ENCODE results near the gene PKM. TPM values are rescaled to one million over a fixed set of nuclear protein-coding genes. Genes with fewer than 3 reads are reported as not detected.

PKM gene
- polyA plus RNA-seq, 1 donor: 696 TPM

DNA sequence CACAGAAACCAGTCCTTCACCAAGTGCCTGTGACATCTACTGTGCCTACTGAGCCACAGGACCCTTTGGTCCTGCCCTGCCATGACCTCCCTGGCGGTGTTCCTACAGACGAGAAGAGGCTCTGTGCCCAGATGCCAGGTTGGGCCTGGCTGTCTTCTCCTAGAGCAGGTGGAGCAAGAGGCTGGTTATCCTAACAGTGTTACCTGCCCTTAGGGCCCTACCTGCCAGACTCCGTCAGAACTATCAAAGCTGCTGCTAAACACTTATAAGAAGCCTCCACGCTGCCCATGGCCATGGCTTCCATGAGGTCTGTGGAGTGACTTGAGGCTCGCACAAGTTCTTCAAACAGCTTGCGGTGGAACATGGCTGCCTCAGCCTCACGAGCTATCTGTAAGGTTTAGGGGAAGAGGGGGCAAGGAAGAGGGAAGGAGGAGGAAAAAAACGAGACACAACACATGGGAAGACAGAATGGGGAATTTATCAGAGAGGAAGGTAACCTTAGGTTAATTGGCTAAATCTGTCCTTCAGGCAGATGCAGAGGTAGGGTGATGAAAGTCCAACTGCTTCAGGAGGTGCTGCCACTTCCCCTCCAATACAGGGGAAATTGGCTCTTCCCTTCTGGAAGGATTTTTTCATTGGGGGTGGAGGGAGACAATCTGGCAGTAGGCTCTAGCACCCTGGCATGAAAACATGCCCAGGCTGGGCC, 28.0 kb downstream of the PKM start:
- no peak for DNase-seq

DNA sequence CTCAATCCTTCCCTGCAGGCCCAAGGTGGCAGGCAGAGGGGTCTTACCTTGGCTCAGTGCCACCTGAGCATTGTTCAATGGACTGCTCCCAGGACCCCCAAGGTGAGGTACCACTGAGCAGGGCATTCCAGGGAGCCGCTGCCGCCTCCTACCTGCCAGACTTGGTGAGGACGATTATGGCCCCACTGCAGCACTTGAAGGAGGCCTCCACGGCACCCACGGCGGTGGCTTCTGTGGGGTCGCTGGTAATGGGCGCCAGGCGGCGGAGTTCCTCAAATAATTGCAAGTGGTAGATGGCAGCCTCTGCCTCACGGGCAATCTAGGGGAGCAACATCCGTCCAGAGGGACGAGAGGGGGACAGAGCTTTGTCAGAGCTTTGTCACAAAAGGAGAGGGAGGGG, 28.7 kb downstream of the PKM start:
- DNase-seq: no peak

DNA sequence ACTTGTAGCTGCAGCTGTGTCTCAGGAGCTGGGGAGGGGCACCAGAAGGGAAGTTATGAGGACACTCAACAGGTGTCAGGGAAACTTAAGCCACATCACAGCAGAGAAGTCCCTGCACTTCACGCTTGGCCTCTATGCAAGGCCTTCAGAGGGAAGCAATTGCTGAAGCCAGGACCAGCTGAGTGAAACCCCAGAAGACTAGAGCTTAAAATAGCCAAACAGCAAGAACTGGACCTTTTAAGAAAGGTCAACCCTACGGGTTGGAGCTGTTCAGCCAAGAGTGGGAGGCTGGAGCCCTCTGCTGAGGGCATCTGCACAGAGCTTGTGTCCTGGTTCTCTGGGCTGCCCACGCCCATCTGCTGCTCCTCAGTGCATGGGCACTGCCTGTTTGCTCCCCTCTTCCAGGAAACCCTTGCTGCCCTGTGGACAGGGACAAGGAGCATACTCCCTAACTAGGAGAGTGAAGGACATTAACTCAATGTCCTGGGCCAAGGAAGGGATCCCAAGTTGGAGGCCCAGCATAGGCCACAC, 29.5 kb downstream of the PKM start:
- no peak for DNase-seq

DNA sequence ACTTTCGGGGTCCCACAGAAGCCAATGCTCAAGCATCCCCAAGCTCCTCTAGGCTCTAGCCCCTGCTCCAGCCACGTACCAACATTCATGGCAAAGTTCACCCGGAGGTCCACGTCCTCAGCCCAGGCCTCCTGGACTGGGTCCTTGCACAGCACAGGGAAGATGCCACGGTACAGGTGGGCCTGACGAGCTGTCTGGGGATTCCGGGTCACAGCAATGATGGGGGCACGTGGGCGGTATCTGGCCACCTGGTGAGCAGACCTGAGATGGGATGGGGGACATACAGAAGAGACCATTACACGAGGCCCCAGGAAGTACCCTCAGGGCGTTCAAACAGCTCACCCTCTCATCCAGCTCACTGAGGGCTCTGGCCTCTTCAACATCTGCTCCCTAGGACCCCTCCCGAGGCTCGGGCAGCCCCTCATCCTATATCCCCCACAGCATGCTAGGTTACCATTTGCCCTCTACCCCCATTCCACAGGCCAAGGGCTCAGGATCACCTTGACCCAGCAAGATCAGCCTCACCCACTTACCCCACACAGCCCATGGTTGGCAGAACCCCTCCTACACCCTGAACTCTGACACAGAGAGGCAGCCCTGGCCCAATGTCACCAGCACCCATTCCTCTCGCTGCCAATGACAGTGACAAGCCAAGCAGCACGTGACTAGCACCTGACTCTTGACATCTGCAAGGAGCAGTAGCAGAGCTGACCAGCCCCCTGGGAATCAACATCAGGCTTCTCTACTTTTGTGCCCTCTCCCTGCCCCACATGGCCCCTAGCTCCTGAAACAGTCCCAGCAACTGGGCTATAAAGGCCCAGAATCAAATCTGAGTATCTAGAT, 30.4 kb downstream of the PKM start:
- no peak for DNase-seq

DNA sequence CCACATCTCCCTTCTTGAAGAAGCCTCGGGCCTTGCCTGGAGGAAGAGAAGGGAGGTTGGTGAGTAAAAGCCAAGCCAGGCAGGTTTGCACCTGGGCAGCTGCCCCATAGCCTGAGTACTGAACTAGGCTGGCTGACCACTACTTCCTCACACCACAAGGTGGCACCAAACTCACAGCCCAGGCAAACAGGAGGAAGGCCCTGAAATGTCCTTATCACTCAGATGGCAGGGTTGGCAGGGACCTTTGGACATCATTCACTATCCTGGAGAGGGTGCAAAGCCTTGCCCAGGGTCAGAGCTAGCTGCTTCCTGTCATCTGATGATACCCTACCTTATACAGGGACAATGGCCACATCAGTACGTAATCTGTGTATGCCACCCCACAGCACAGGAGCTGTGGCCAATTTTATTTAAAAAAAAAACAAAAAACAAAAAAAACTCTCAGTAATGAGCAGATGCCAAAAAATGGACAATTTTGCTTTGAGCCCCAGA, 31.2 kb downstream of the PKM start:
- DNase-seq: peak; percentile 68

- no peak for DNase-seq
Measured at GRCh38 chr15:72199205-72199515, 31.8 kb downstream of the PKM start.

GRCh38 chr15:72198356-72199204, 32.4 kb downstream of the PKM start:
- no peak for DNase-seq

GRCh38 chr15:72197460-72198355, 33.3 kb downstream of the PKM start, which contains the start of gene GRAMD2A:
Gene GRAMD2A (minus strand): TSS chr15:72197787.
- DNase-seq: peak; percentile 34

GRCh38 chr15:72197041-72197459, 33.9 kb downstream of the PKM start:
- no peak for DNase-seq

DNA sequence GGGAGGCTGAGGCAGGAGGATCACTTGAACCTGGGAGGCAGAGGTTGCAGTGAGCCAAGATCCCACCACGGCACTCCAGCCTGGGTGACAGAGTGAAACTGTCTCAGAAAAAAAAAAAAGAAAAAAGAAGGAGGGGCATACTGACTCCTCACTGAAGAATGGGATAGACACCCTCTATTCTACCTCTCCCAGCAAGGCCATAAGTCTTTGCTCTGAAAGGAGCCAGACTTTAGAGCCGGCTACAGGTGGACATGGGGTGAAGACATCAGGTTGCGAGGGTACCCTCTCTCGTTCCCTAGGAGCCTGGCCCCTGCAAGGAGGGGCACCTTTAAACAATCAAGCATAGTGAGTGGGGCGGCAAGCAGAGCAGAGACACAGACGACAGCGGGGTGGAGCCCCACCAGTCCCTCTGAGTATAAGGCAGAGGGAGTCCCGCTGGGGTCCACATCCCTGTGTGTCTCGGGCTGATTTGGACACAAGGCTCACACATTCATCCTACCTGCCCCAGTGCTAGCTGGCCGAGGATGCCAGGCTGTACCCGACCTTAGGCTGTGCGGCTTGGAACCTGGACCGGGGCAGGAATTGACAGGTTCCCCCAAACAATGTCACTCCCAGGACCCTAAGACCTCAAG, 34.5 kb downstream of the PKM start:
- DNase-seq: no peak

DNA sequence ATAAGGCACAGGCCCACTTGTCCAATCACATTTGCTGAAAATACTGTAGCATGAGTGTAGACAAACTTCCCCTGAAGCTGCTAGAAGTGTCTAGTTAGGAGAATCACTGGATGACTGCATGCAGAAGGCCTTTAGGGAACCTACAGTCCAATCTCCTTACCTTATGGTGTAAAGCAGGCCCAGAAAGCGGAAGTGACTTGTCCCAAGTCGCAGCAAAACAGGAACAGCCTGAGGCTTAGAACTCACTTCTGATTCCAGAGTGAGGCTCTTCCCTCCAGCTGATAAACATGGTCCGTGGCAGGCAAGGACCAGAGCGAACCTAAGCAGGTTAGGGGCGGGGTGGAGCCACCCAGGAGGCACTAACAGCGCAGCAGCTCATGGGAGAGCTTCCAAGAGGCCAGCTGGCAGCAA, 35.9 kb downstream of the PKM start:
- DNase-seq: no peak

DNA sequence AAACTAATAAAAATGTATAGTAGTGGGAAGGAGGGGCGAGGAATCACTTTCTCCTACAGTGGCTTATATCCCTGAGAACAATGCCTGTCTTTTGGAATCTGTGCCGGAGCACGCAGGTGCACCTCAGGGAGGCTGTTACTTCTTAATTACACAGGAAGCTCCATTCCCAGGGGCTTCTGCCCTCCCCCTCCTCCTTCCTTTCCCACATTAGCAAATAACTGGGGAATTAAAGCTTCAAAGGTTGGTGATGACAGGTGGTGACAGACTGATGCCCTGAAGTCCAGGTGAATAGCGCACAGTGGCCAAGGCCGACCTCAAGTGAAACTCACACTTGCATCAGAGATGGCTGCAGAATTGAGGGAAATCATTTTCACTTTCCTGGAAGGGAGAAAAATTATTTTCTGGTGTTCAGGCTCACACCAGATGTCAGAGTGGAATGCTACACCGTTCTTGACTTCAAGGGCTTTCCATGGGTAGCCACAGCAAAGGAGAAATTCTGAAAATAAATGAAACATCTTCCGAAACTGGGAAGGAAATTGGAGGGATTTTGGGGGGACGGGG, 37.1 kb downstream of the PKM start:
- DNase-seq: no peak

DNA sequence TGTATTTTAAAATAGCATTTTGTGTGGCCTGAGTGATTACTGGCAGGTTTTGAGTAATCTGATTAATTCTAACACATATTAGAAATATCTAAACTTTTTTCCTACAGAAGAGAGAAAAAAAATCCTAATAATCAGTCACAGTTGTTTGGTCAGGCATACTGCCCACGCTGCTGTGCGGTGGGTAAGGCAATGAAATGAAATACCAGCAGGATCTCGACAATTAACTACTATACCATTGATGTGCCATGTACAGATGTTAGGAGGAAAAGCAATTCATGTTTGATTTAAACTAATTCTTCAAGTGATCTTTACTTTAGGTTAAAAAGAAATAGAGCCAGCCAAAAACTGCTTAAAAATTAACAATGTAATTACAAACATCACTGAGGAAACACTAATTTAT, 38.6 kb downstream of the PKM start:
- DNase-seq: no peak

DNA sequence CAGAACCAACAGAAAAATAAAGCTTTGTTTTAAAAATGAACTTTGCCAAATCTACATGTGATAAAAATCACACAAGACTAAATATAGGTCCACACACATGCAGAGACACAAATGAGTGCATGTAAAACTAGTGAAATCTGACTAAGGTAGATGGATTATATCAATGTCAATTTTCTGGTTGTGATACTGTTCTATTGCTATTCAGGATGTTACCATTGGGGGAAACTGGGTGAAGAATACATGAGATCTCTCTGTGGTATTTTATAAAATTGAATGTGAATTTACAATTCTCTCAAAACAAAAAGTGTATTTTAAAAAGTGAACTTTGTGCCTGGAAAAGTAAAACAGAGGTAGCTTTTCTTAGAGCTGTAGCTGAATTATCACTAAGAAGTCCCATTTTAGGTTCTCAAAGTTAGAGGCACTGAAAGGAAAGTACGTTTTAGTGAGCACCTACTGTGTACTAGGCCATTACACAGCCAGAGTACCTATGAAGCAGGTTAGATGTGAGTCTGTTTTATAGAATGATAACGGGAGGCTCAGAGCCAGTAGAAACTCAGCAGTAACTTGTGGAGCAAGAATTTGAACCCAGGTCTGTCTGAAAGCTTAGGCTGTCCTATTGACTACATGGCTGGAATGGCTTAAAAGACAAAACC, 41.6 kb downstream of the PKM start:
- DNase-seq: no peak

- DNase-seq: no peak
Measured at GRCh38 chr15:72184165-72184811, 46.7 kb downstream of the PKM start.

- DNase-seq: no peak
Measured at GRCh38 chr15:72183781-72184164, 47.2 kb downstream of the PKM start.

DNA sequence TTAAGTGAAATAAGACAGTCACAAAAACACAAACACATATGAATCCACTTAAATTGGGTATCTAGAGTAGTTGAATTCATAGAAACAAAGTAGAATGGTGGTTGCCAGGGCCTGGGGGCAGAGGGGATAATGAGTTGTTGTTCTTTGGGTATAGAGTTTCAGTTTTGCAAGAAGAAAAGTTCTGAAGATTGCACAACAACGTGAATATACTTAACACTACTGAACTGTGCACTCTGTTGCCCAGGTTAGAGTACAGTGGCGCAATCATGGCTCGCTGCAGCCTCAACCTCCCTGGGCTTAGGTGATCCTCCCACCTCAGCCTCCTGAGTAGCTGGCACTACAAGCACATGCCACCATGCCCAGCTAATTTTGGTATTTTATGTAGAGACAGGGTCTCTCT, 48.3 kb downstream of the PKM start:
- no peak for DNase-seq

DNA sequence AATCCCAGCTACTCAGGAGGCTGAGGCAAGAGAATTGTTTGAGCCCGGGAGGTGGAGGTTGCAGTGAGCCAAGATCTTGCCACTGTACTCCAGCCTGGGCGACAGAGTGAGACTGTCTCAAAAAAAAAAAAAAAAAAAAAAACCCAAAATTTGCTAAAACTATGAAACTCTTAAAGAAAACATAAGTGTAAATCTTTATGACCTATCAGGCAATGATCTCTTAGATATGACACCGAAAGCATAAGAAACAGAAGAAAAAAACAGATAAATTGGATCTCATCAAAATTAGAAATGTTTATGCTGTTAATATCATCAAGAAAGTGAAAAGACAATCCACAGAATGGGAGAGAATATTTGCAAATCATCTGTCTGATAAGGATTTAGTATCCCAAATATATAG, 48.7 kb downstream of the PKM start:
- no peak for DNase-seq

DNA sequence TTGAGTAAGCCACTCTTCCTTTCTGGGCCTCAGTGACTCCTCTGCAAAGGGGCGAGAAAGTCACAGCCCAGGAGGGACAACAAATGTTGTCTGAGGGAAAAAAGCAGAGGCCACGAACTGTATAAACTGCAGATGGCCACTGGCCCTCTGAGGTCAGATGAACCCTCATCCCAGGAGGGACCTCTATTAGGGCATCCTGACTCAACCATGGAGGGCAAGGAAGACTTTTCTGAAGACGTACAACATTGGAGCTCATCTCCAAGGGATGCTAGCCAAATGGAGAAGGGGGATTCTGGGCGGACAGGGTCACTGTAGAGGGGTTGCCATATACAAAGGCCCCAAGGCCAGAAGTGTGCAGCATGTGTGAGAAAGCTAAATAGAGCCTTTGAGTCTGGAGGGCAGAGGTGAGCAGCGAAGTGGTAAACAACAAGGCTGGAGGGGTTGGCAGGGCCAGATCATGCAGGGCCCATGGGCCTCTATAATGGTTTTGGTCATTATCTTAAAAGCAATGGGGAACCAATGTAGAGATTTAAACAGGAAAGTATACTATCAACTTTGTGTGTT, 50.1 kb downstream of the PKM start:
- DNase-seq: no peak

All from left kidney (tissue), 2 donors.